Peyer's patch (tissue), 4 donors: Measurements from ENCODE around the gene NDUFAF8. TPM values are rescaled to one million over a fixed set of nuclear protein-coding genes. Genes with fewer than 3 reads are reported as not detected.

Experiments used
- DNase-seq, 3 donors: peaks; one replicate each; pipeline ENCODE4 v3.0.0-alpha.2; 2017 to 2019
- H3K27ac ChIP-seq, 4 donors: fragments of 200-600 bp; sonication (generic); one replicate each; pipeline ENCODE4 v1.5.1; 2016 to 2019
- H3K27me3 ChIP-seq, 2 donors: fragments of 200-600 bp; sonication (generic); one replicate each; pipeline ENCODE4 v1.5.1; 2019
- H3K36me3 ChIP-seq, 3 donors: fragments of 200-600 bp; sonication (generic); one replicate each; pipeline ENCODE4 v1.5.1; 2016 to 2019
- H3K4me1 ChIP-seq, 4 donors: fragments of 200-600 bp; sonication (generic); one replicate each; pipeline ENCODE4 v1.5.1; 2016 to 2019
- H3K4me3 ChIP-seq, 4 donors: fragments of 200-600 bp; sonication (generic); 1 replicate in 3 of 4; 2 replicates in 1 of 4; pipeline ENCODE4 v1.5.1; 2016 to 2019; ENCODE audit warnings: mild to moderate bottlenecking in 1 of 4
- H3K9me3 ChIP-seq, 4 donors: fragments of 200-600 bp; sonication (generic); one replicate each; pipeline ENCODE4 v1.5.1; 2016 to 2019; ENCODE audit warnings: mild to moderate bottlenecking in 1 of 4
- CTCF ChIP-seq, 6 experiments: fragments of 450-650 bp in 4 of 6; fragments of 200-600 bp in 2 of 6; sonication (generic) in 1 of 6; IDR thresholded peaks; one replicate each; pipeline ENCODE4 v1.5.1; 2017 to 2019; ENCODE audit warnings: antibody characterized with exemption in 6 of 6, mild to moderate bottlenecking in 3 of 6, moderate library complexity in 1 of 6
- POLR2A ChIP-seq, 2 donors: fragments of 450-650 bp; IDR thresholded peaks; one replicate each; pipeline ENCODE4 v1.5.1; 2017; ENCODE audit warnings: antibody characterized with exemption in 2 of 2, mild to moderate bottlenecking in 2 of 2, moderate library complexity in 2 of 2
- total RNA-seq, 4 donors: library from RNA; depleted of rRNA; stranded (reverse); fragments of >200 nt; gene quantifications; one replicate each; pipeline ENCODE4 v1.1.0, GENCODE V29; 2016

Gene NDUFAF8
- total RNA-seq, 4 donors from 2014 or later = 17.8 to 62.7 (median 25.2) TPM

GRCh38 chr17:81209141-81209540 is 30.0 kb upstream of the NDUFAF8 start:
- no peak for DNase-seq
- H3K36me3 ChIP-seq = no peaks in the 10 kb centered on the region
- no peak overlapping the region for H3K27ac ChIP-seq
- H3K27me3 ChIP-seq = no peaks in the 10 kb centered on the region
- H3K4me1 ChIP-seq = no peaks in the 10 kb centered on the region
- TF ChIP-seq POLR2A (IDR thresholded peaks at IDR 0.05) (no peak), CTCF (IDR thresholded peaks at IDR 0.05) (no peak)
- H3K9me3 ChIP-seq = no peaks in the 10 kb centered on the region
- H3K4me3 ChIP-seq = no peak overlapping the region

GRCh38 chr17:81210466-81210865 is 28.7 kb upstream of the NDUFAF8 start:
- TF ChIP-seq CTCF (IDR thresholded peaks at IDR 0.05) (no peak), POLR2A (IDR thresholded peaks at IDR 0.05) (no peak)

GRCh38 chr17:81210868-81211267 is 28.2 kb upstream of the NDUFAF8 start:
- no peaks in the 10 kb centered on the region for H3K36me3 ChIP-seq
- no peaks in the 10 kb centered on the region for H3K9me3 ChIP-seq
- no peak overlapping the region for H3K4me3 ChIP-seq
- no peak for DNase-seq
- H3K27ac ChIP-seq = no peak overlapping the region
- no peak for TF ChIP-seq CTCF (IDR thresholded peaks at IDR 0.05)
- TF ChIP-seq POLR2A (IDR thresholded peaks at IDR 0.05) = no peak
- H3K27me3 ChIP-seq = no peaks in the 10 kb centered on the region
- no peaks in the 10 kb centered on the region for H3K4me1 ChIP-seq

More at GRCh38 chr17:81210466-81210865, 28.7 kb upstream of the NDUFAF8 start:
- Histone ChIP-seq H3K27me3 (no peaks in the 10 kb centered on the region), H3K4me1 (no peaks in the 10 kb centered on the region), H3K36me3 (no peaks in the 10 kb centered on the region), H3K9me3 (no peaks in the 10 kb centered on the region), H3K4me3 (no peak overlapping the region), H3K27ac (no peak overlapping the region)
- no peak for DNase-seq

GRCh38 chr17:81212365-81212764 is 26.8 kb upstream of the NDUFAF8 start:
- Histone ChIP-seq H3K9me3 (no peaks in the 10 kb centered on the region), H3K4me1 (no peaks in the 10 kb centered on the region), H3K36me3 (no peaks in the 10 kb centered on the region), H3K27me3 (no peaks in the 10 kb centered on the region), H3K27ac (no peak overlapping the region), H3K4me3 (no peak overlapping the region)
- no peak for DNase-seq
- no peak for TF ChIP-seq CTCF (IDR thresholded peaks at IDR 0.05)
- TF ChIP-seq POLR2A (IDR thresholded peaks at IDR 0.05) = no peak

GRCh38 chr17:81213978-81214377 is 25.1 kb upstream of the NDUFAF8 start:
- Histone ChIP-seq H3K9me3 (no peaks in the 10 kb centered on the region), H3K27me3 (no peaks in the 10 kb centered on the region), H3K27ac (no peak overlapping the region), H3K36me3 (no peaks in the 10 kb centered on the region), H3K4me1 (no peaks in the 10 kb centered on the region), H3K4me3 (no peak overlapping the region)
- TF ChIP-seq CTCF (IDR thresholded peaks at IDR 0.05) (no peak), POLR2A (IDR thresholded peaks at IDR 0.05) (no peak)
- no peak for DNase-seq

GRCh38 chr17:81217491-81217890 is 21.6 kb upstream of the NDUFAF8 start:
- no peaks in the 10 kb centered on the region for H3K27me3 ChIP-seq
- H3K36me3 ChIP-seq = no peaks in the 10 kb centered on the region
- H3K4me1 ChIP-seq = peaks cover 0 to 11% (median 10%) of the 10 kb centered on the region in 4 donors
- no peak for DNase-seq
- TF ChIP-seq POLR2A (IDR thresholded peaks at IDR 0.05) = no peak
- no peak for TF ChIP-seq CTCF (IDR thresholded peaks at IDR 0.05)
- no peaks in the 10 kb centered on the region for H3K9me3 ChIP-seq
- no peak overlapping the region for H3K4me3 ChIP-seq
- H3K27ac ChIP-seq = no peak overlapping the region
